WI38 (cell line): ENCODE data around the gene ALPK1.

Source experiments
- H3K4me3 ChIP-seq: 2 replicates; pipeline ENCODE4 v1.5.1; 2011; ENCODE audit warnings: low read depth, mild to moderate bottlenecking, control low read depth, low read length
- CTCF ChIP-seq: IDR thresholded peaks from 2 replicates; pipeline ENCODE4 v1.5.1; 2012; ENCODE audit warnings: low read depth, mild to moderate bottlenecking, control low read depth, low read length

The ALPK1 gene

DNA sequence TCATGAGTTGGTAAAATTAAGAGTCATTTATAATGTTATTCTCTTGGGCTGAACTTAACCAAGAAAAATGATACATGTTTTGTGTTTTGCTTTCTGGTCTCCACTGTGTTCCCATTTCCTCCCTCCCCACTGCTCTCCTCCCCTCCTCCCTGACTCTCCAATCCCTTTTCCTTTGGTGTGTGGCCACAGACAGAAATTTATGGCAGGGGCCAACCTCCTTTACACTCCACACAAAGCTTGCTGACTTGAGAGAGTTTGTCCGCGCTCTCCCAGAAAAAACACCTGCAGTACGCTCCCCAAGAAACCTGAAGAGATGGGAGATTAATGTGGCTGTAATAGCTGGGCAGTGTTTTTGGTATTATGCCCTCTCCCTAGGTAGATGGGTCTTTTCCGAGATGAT is 88.9 kb downstream of the ALPK1 start:
- H3K4me3 ChIP-seq: no peak overlapping the region

DNA sequence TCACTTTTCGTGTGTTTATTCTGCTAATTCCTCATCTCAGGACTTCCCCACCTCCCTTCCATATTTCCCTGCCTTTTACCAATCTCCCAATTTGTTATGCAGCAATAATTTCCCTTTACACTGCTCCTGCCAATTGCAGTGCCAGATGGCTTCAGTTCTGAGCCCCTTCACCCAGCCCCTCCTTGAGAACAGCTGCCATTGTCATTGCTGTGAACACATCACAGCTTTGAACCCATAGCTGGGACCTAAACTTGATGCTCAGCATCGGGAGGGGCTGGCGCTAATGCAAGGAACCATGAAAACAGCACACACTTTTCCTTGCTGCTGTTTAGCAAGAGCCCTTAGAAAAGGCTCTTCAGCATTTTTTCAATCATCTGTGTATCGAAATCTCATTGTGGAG is 104.9 kb downstream of the ALPK1 start:
- H3K4me3 ChIP-seq: no peak overlapping the region
- no peak for TF ChIP-seq CTCF

More for the DNA sequence above, 88.9 kb downstream of the ALPK1 start:
- TF ChIP-seq CTCF: no peak

GRCh38 chr4:112403101-112403945 is 106.2 kb downstream of the ALPK1 start:
- H3K4me3 ChIP-seq: no peak overlapping the region
- TF ChIP-seq CTCF: no peak

GRCh38 chr4:112410364-112410763 is 113.2 kb downstream of the ALPK1 start:
- no peak for TF ChIP-seq CTCF
- no peak overlapping the region for H3K4me3 ChIP-seq

DNA sequence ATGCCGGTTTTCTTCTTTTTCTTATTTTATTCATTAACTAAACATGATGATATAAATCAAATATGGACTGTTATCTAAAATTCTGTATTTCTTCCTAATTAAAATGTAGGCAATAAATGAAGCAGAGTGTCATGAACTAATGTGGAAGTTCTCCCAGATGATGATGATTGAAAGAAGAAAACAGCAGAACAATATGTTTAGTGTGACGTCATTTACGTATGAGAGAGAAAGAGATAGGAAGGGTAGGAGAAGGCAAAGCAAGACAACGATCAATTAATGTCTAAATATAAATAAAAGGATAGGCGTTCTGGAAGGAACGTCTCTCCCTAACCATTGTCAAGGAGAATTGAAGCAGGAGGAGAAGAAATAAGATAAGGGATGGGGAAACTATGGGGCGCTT is 113.6 kb downstream of the ALPK1 start:
- TF ChIP-seq CTCF: no peak
- H3K4me3 ChIP-seq: no peak overlapping the region

DNA sequence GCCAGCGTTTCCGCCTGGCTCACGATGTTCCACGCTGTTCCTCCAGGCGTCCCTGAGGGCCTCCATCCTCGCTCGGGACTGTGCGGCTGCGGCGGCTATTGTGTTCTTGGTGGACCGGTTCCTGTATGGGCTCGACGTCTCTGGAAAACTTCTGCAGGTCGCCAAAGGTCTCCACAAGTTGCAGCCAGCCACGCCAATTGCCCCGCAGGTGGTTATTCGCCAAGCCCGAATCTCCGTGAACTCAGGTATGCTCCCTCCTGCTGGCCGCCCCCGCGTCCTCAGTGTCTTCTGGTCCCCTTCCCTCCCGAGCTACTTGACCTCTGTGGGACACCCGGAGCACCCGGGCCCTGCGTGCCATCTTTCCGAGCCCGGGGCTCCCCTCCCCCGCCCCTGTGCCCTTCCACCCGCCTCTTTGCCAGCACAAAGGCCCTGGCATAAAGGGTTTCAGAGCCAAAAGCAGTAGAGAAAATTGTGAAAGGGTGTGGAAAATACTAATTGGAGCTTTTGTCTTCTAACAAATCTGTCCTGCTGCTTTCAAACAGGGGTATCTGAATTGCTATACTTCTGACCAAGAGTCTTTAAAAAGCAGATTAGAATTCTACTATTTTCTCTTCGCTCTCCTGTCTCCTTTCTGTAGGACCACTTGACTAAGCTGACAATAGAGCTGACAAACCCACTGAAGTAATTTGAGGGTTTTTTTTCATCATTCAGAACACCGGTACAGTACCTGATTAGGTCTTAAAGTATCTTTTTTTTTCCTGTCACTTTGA is 114.8 kb downstream of the ALPK1 start:
- TF ChIP-seq CTCF: no peak
- no peak overlapping the region for H3K4me3 ChIP-seq

- TF ChIP-seq CTCF: no peak
- no peak overlapping the region for H3K4me3 ChIP-seq
Observed at GRCh38 chr4:112416464-112416863, 119.3 kb downstream of the ALPK1 start.
